ENCODE measurements around the gene SETD7. TPM values are rescaled to one million over a fixed set of nuclear protein-coding genes. Genes with fewer than 3 reads are reported as not detected.

The SETD7 gene
- total RNA-seq, 4 donors from 2014 or later = 19.7 to 31.3 (median 24.8) TPM

DNA sequence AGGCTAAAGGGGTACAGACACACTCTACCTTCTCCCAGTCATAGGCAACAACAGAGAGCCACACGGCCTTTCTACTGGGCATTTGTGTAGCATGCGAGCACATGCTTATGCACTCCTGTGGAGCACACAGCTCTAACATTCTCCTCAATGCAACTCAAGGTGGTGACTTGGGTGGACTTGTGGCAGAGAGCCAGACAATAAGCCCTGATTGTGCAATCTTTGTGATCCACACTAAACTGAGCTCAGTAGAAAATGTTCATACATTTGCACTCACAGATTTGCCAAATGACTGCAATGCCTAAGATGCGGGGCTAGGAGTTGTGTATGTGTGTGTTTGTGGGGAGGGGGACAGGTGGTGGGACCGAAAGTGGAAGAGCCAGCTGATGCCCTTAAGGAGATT is 31.4 kb upstream of the SETD7 start:
- Histone ChIP-seq H3K4me1 (no peaks in the 10 kb centered on the region), H3K9me3 (no peaks in the 10 kb centered on the region), H3K36me3 (no peaks in the 10 kb centered on the region), H3K27ac (no peak overlapping the region), H3K27me3 (no peaks in the 10 kb centered on the region), H3K4me3 (no peak overlapping the region)
- intact Hi-C loops (cut with DNase I; ENCODE audit: low total_unique reads) (no loop called here), in situ Hi-C loops (cut with MboI; ENCODE audit: low pct_ligation_motif_present in 1 of 4, low pct_unique_long_range_greater_than_20kb in 1 of 4, low sequenced_read_pairs in 3 of 4) (no loop called here)
- WGBS, 2 donors (ENCODE audit: low coverage in 1 of 2) = 73 to 93% methylated on average over 2 to 4 of the region's 4 CpGs
- no peak for DNase-seq
- TF ChIP-seq POLR2AphosphoS5 (IDR thresholded peaks at IDR 0.05) (no peak), EP300 (IDR thresholded peaks at IDR 0.05; ENCODE audit: low read depth) (no peak), POLR2A (IDR thresholded peaks at IDR 0.05) (no peak)
- TF ChIP-seq, protein P1, sequence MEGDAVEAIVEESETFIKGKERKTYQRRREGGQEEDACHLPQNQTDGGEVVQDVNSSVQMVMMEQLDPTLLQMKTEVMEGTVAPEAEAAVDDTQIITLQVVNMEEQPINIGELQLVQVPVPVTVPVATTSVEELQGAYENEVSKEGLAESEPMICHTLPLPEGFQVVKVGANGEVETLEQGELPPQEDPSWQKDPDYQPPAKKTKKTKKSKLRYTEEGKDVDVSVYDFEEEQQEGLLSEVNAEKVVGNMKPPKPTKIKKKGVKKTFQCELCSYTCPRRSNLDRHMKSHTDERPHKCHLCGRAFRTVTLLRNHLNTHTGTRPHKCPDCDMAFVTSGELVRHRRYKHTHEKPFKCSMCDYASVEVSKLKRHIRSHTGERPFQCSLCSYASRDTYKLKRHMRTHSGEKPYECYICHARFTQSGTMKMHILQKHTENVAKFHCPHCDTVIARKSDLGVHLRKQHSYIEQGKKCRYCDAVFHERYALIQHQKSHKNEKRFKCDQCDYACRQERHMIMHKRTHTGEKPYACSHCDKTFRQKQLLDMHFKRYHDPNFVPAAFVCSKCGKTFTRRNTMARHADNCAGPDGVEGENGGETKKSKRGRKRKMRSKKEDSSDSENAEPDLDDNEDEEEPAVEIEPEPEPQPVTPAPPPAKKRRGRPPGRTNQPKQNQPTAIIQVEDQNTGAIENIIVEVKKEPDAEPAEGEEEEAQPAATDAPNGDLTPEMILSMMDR (IDR thresholded peaks at IDR 0.05) = no peak

DNA sequence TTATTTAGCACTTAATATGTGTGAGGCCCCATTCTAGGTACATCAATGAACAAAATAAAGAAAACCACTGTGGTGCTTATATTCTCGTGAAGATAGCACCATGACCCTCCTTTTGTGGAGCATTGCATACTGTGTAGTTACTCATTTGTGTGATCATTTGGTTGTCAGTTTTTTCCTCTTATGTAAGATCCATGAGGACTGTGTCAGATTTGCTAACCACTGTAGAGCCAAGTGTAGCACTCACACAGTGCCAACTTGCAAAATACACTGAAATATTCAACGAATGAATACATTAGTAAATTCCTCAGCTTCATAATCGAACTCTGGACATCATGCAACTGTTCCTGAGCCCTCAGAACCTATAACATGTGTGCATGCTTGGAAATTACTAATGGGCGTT is 29.5 kb upstream of the SETD7 start:
- in situ Hi-C loops (cut with MboI; ENCODE audit: low pct_ligation_motif_present in 1 of 4, low pct_unique_long_range_greater_than_20kb in 1 of 4, low sequenced_read_pairs in 3 of 4) = no loop called here
- H3K9me3 ChIP-seq = no peaks in the 10 kb centered on the region
- H3K27ac ChIP-seq = no peak overlapping the region
- intact Hi-C loops (cut with DNase I; ENCODE audit: low total_unique reads) = no loop called here
- 68 to 73% methylated on average over 2 to 4 of the region's 4 CpGs for whole genome bisulfite sequencing, 2 donors (ENCODE audit: low coverage in 1 of 2)
- H3K27me3 ChIP-seq = no peaks in the 10 kb centered on the region
- no peak overlapping the region for H3K4me3 ChIP-seq
- TF ChIP-seq EP300 (IDR thresholded peaks at IDR 0.05; ENCODE audit: low read depth) (no peak), POLR2A (IDR thresholded peaks at IDR 0.05) (no peak), POLR2AphosphoS5 (IDR thresholded peaks at IDR 0.05) (no peak)
- TF ChIP-seq, protein P1 (IDR thresholded peaks at IDR 0.05) = no peak
- no peaks in the 10 kb centered on the region for H3K36me3 ChIP-seq
- H3K4me1 ChIP-seq = no peaks in the 10 kb centered on the region
- no peak for DNase-seq

DNA sequence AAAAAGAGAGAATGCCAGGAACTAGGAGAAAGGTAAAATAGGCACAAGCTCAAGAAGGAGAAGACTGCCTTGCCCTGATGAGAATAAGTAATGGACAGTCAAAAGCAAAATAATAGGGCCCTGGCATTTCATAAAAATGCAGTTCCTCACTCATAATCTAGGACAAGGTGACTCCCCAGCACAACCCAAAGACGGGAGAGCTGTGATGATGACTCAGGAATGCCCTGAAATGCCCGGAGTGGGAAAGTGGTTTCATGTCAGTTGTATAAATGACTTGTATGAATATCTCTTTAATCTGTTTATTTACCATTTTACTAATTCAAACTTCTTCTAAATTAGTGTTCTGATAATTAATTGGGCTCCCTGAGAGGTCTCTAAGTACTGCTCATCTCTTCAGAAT is 28.8 kb upstream of the SETD7 start:
- Histone ChIP-seq H3K4me3 (no peak overlapping the region), H3K4me1 (no peaks in the 10 kb centered on the region), H3K27me3 (no peaks in the 10 kb centered on the region), H3K9me3 (no peaks in the 10 kb centered on the region), H3K36me3 (no peaks in the 10 kb centered on the region), H3K27ac (no peak overlapping the region)
- WGBS, 2 donors (ENCODE audit: low coverage in 1 of 2) = 71 to 96% methylated on average over 2 of the region's 2 CpGs
- TF ChIP-seq POLR2A (IDR thresholded peaks at IDR 0.05) (no peak), POLR2AphosphoS5 (IDR thresholded peaks at IDR 0.05) (no peak), EP300 (IDR thresholded peaks at IDR 0.05; ENCODE audit: low read depth) (no peak)
- TF ChIP-seq, protein P1 (IDR thresholded peaks at IDR 0.05) = no peak
- in situ Hi-C loops (cut with MboI; ENCODE audit: low pct_ligation_motif_present in 1 of 4, low pct_unique_long_range_greater_than_20kb in 1 of 4, low sequenced_read_pairs in 3 of 4) (no loop called here), intact Hi-C loops (cut with DNase I; ENCODE audit: low total_unique reads) (no loop called here)
- no peak for DNase-seq

DNA sequence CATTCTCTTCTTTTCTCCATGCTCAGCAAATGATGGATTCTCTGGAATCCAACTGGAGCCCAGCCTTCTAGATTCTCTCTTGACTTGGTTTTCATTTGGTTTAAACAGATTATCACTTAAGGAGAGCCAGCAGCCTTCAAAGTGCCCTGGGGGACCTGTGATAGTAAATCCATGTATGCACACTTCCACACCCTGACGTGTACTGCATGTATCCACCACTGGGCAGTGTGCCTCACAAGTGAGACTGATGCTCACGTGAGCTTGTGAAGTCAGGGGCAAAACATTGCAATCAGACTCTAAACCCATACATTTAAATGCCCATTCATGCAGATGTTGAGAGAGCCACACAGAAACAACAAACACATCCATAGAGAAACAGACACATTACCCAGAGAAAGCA is 28.0 kb upstream of the SETD7 start:
- H3K36me3 ChIP-seq = no peaks in the 10 kb centered on the region
- in situ Hi-C loops (cut with MboI; ENCODE audit: low pct_ligation_motif_present in 1 of 4, low pct_unique_long_range_greater_than_20kb in 1 of 4, low sequenced_read_pairs in 3 of 4) = no loop called here
- intact Hi-C loops (cut with DNase I; ENCODE audit: low total_unique reads) = no loop called here
- H3K4me1 ChIP-seq = no peaks in the 10 kb centered on the region
- WGBS, 2 donors (ENCODE audit: low coverage in 1 of 2) = 86% methylated on average over 2 of the region's 2 CpGs; no CpG with 5 or more reads in 1 of the 2 donors
- H3K27me3 ChIP-seq = no peaks in the 10 kb centered on the region
- no peak for DNase-seq
- H3K9me3 ChIP-seq = no peaks in the 10 kb centered on the region
- no peak overlapping the region for H3K27ac ChIP-seq
- TF ChIP-seq, protein P1 (IDR thresholded peaks at IDR 0.05) = no peak
- TF ChIP-seq EP300 (IDR thresholded peaks at IDR 0.05; ENCODE audit: low read depth) (no peak), POLR2A (IDR thresholded peaks at IDR 0.05) (no peak), POLR2AphosphoS5 (IDR thresholded peaks at IDR 0.05) (no peak)
- no peak overlapping the region for H3K4me3 ChIP-seq
